Panc1 (cell line): ENCODE results near the gene VWA2.

Experiments used
- POLR2AphosphoS5 ChIP-seq: IDR thresholded peaks from 2 replicates; pipeline ENCODE4 v1.6.1; 2012; ENCODE audit warnings: mild to moderate bottlenecking, low read depth, low read length, moderate library complexity
- SIN3A ChIP-seq: IDR thresholded peaks from 2 replicates; pipeline ENCODE4 v1.6.1; 2012; ENCODE audit warnings: low read depth, mild to moderate bottlenecking, low read length, moderate library complexity, borderline replicate concordance; ENCODE audit not compliant: insufficient read depth
- TCF7L2 ChIP-seq: IDR thresholded peaks from 2 replicates; pipeline ENCODE4 v1.6.1; 2011; ENCODE audit warnings: mild to moderate bottlenecking, low read depth, low read length, inconsistent platforms
- TF ChIP-seq, protein P1 (sequence below): fragments of 450-650 bp; IDR thresholded peaks from 2 replicates; pipeline ENCODE4 v1.5.1; 2017; ENCODE audit warnings: mild to moderate bottlenecking
- TF ChIP-seq, protein P2 (sequence below), 2 experiments: IDR thresholded peaks; 2 replicates each; pipeline ENCODE4 v1.6.1; 2011 to 2012; ENCODE audit warnings: low read depth in 2 of 2, control low read depth in 1 of 2, low read length in 1 of 2, mild to moderate bottlenecking in 1 of 2, moderate library complexity in 1 of 2; ENCODE audit not compliant: insufficient read depth in 1 of 2

DNA sequence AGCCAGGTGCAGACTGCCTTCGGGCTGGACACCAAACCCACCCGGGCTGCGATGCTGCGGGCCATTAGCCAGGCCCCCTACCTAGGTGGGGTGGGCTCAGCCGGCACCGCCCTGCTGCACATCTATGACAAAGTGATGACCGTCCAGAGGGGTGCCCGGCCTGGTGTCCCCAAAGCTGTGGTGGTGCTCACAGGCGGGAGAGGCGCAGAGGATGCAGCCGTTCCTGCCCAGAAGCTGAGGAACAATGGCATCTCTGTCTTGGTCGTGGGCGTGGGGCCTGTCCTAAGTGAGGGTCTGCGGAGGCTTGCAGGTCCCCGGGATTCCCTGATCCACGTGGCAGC, 50.0 kb downstream of the VWA2 start:
- TF ChIP-seq, protein P1, sequence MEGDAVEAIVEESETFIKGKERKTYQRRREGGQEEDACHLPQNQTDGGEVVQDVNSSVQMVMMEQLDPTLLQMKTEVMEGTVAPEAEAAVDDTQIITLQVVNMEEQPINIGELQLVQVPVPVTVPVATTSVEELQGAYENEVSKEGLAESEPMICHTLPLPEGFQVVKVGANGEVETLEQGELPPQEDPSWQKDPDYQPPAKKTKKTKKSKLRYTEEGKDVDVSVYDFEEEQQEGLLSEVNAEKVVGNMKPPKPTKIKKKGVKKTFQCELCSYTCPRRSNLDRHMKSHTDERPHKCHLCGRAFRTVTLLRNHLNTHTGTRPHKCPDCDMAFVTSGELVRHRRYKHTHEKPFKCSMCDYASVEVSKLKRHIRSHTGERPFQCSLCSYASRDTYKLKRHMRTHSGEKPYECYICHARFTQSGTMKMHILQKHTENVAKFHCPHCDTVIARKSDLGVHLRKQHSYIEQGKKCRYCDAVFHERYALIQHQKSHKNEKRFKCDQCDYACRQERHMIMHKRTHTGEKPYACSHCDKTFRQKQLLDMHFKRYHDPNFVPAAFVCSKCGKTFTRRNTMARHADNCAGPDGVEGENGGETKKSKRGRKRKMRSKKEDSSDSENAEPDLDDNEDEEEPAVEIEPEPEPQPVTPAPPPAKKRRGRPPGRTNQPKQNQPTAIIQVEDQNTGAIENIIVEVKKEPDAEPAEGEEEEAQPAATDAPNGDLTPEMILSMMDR = no peak
- TF ChIP-seq SIN3A = no peak
- TF ChIP-seq POLR2AphosphoS5 = no peak
- TF ChIP-seq, protein P2, sequence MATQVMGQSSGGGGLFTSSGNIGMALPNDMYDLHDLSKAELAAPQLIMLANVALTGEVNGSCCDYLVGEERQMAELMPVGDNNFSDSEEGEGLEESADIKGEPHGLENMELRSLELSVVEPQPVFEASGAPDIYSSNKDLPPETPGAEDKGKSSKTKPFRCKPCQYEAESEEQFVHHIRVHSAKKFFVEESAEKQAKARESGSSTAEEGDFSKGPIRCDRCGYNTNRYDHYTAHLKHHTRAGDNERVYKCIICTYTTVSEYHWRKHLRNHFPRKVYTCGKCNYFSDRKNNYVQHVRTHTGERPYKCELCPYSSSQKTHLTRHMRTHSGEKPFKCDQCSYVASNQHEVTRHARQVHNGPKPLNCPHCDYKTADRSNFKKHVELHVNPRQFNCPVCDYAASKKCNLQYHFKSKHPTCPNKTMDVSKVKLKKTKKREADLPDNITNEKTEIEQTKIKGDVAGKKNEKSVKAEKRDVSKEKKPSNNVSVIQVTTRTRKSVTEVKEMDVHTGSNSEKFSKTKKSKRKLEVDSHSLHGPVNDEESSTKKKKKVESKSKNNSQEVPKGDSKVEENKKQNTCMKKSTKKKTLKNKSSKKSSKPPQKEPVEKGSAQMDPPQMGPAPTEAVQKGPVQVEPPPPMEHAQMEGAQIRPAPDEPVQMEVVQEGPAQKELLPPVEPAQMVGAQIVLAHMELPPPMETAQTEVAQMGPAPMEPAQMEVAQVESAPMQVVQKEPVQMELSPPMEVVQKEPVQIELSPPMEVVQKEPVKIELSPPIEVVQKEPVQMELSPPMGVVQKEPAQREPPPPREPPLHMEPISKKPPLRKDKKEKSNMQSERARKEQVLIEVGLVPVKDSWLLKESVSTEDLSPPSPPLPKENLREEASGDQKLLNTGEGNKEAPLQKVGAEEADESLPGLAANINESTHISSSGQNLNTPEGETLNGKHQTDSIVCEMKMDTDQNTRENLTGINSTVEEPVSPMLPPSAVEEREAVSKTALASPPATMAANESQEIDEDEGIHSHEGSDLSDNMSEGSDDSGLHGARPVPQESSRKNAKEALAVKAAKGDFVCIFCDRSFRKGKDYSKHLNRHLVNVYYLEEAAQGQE (IDR thresholded peaks at IDR 0.05; ENCODE audit: insufficient read depth in 1 of 2, low read depth in 2 of 2, low read length in 1 of 2) = no peak
- no peak for TF ChIP-seq TCF7L2
